GM11168 (cell line): ENCODE measurements around the gene PLA2G2F.

Experiments used
- in situ Hi-C: fragments of 300-500 bp; cut with MboI; formaldehyde crosslinking; loops from one replicate; pipeline ENCODE4 v1.12.0; 2022; ENCODE audit warnings: low sequenced_read_pairs; ENCODE audit not compliant: unreplicated experiment

PLA2G2F gene

GRCh38 chr1:20138961-20139550 lies at the start of gene PLA2G2F:
TSS of gene PLA2G2F (plus strand) at chr1:20139323. CDS start at chr1:20139428, 105 bp downstream.
- in situ Hi-C loops: no loop called here

GRCh38 chr1:20089328-20090077 lies 49.6 kb upstream of the PLA2G2F start:
- in situ Hi-C loops: no loop called here

GRCh38 chr1:20090119-20090518 lies 49.0 kb upstream of the PLA2G2F start:
- in situ Hi-C loops: no loop called here

DNA sequence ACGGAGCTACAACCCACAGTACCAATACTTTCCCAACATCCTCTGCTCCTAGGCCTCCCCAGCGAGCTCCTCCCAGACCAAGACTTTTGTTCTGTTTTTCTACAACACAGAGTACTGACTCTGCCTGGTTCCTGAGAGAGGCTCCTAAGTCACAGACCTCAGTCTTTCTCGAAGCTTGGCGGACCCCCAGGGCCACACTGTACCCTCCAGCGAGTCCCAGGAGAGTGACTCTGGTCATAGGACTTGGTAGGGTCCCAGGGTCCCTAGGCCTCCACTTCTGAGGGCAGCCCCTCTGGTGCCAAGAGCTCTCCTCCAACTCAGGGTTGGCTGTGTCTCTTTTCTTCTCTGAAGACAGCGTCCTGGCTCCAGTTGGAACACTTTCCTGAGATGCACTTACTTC lies 48.5 kb upstream of the PLA2G2F start:
- in situ Hi-C loops: no loop called here

- in situ Hi-C loops: no loop called here
Measured at GRCh38 chr1:20093303-20093702, 45.8 kb upstream of the PLA2G2F start.

DNA sequence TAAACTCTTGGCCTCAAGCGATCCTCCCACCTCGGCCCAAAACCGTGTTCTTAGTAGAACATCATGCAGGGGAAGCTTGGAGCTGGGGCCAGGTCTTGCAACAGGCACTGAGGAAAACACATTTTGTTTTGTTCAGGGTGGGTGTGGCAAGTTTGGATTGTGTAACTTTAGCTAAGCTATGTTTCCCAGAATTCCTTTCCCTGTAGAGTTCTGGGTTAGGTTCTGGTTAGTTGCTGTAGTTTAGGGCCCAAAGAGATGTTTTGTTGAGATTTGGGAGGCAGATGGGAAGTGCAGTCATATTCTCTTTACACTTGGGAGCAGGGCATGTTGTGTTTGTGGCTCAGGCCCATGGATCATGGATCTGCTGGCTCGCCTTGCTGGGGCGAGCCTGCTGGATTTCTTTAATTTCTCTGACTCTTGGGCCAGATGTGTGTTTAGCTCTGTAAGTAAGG lies 45.2 kb upstream of the PLA2G2F start:
- in situ Hi-C loops: no loop called here

- in situ Hi-C loops: no loop called here
Measured at GRCh38 chr1:20095564-20096434, 43.3 kb upstream of the PLA2G2F start.

- in situ Hi-C loops: no loop called here
Measured at GRCh38 chr1:20096840-20097447, 42.2 kb upstream of the PLA2G2F start.

DNA sequence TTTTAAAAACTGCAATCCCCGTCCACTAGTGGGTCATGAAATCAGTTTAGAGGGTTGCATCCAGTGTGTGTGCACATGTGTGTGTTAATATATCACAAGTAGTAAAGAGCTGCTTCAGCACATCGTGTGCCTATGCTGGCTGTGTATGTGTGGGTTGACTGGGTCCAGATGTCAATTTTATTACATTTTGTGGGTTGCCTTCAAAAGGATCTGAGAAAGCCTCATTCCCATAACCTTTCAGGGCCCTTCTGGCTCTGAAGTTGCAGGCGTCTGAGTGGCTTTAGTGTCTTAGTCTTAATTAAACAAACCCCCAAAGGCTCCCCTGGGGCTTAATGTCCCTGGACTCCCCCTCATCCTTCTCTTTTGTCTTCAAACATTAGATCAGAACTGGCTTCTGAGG lies 39.6 kb upstream of the PLA2G2F start:
- in situ Hi-C loops: no loop called here

DNA sequence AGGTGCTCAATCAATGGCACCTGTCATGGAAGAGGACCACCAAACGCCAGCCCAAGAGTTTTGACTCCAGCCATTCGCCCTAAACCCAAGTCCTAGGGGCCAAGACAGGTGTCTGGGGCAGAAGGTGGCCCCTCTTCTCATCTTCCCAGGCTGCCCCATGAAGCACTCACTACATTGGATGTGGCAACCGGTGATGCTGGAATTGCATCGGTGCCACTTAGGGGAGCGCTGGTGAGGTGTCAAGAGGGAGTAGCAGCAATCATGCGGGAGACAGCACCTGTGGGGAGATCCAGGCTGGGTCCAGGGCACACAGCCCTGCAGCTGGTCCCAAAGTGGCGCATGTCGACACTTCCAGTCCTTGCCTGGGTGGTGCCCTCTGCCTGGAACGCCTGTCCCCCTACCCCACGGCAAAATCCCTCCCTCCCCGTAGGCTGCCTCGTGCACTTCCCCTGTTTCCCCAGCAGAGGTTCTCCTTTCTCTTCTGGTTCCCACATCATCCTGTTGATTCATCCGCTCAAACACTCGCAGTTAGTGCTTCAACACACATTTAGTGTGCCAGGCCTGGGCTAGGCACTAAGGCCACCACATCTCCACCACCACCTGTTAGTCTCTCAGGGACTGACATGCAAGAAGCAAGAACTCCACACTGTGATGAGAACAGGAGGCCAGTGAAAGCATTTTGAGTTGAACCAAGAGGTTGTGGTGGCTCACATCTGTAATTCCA lies 38.3 kb upstream of the PLA2G2F start:
- in situ Hi-C loops: no loop called here

DNA sequence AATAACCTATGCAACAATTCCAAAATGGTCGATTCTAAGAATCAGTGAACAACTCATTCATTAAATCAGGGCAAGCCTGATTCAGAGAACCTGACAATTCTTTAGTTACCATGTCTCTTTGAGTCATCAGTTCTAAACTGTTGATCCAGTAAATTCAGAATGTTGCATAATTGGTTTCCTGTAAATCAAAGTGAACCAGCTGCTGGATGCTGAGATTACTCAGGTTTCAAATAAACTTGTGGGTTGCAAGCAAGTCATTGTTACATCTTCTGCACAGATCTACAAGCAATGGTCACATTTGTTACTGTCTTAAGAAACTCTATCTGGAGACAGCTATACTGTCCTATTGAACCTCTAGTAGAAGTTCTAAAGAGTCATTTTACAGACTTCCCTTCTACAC lies 36.2 kb upstream of the PLA2G2F start:
- in situ Hi-C loops: no loop called here

GRCh38 chr1:20105856-20106255 lies 33.3 kb upstream of the PLA2G2F start:
- in situ Hi-C loops: no loop called here

- in situ Hi-C loops: no loop called here
Measured at GRCh38 chr1:20107351-20107750, 31.8 kb upstream of the PLA2G2F start.

DNA sequence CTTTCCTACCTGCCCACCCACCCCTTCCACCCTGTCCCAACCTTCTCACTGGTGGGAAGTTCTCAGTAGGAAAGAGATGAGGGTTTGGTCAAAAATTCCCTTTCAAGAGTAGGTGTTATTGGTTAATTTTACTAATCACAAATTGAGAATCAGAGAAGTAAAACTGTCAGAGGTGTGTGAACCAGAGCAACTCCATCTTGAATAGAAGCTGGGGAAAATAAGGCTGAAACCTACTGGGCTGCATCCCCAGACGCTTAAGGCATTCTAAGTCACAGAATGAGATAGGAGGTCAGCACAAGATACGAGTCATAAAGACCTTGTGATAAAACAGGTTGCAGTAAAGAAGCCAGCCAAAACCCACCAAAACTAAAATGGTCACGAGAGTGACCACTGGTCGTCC lies 31.3 kb upstream of the PLA2G2F start:
- in situ Hi-C loops: no loop called here

GRCh38 chr1:20108366-20109123 lies 30.6 kb upstream of the PLA2G2F start:
- in situ Hi-C loops: no loop called here

GRCh38 chr1:20109223-20109856 lies 29.8 kb upstream of the PLA2G2F start:
- in situ Hi-C loops: no loop called here

DNA sequence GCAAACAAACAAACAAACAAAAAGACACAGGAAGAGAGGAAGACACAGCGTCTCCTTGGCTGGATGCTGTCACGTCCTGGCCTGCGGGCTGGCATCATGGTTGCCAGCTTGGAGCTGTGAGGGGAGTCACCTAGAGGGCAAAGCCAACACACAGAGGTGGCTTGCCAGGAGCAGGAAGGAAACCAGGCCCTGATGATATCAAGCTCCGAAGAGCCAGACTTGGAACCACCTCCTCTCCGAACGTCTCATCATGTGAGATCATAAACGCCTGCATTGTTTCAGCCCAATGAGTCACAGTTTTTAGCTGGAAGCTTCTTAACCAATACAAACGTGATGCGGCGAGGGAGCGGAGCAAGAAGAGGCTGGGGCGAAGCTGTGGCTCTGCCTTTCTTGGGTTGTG lies 28.4 kb upstream of the PLA2G2F start:
- in situ Hi-C loops: loop anchor here (5.0 kb wide), 1 partner anchor 42 kb away; no protein-coding TSS in a partner anchor

DNA sequence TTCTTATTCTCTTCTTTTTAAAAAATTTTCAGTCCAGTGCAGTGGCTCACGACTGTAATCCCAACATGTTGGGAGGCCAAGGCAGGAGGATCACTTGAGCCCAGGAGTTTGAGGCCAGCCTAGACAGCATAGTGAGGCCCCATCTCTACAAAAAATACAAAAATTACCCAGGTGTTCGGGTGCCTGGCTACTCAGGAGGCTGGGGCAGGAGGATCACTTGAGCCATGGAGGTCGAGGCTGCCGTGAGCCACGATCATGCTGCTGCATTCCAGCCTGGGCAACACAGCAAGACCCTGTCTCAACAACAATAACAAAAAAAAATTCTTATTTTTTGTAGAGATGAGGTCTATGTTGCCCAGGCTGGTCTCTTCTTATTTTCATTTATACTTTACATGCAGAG lies 27.7 kb upstream of the PLA2G2F start:
- in situ Hi-C loops: loop anchor here (5.0 kb wide), 1 partner anchor 41 kb away; no protein-coding TSS in a partner anchor
